Skeletal muscle cell (primary cell): ENCODE data around the gene FEM1B.
A peak's percentile ranks its signal among the peaks of the same experiment; 100 is the strongest.

Experiments
- DNase-seq: peaks from one replicate; pipeline ENCODE4 v3.0.0-alpha.2; 2010; ENCODE audit warnings: low read depth
- H3K4me3 ChIP-seq: 2 replicates; pipeline ENCODE4 v1.5.1; 2011; ENCODE audit warnings: low read depth, mild to moderate bottlenecking, control low read depth, low read length, moderate library complexity

FEM1B gene

DNA sequence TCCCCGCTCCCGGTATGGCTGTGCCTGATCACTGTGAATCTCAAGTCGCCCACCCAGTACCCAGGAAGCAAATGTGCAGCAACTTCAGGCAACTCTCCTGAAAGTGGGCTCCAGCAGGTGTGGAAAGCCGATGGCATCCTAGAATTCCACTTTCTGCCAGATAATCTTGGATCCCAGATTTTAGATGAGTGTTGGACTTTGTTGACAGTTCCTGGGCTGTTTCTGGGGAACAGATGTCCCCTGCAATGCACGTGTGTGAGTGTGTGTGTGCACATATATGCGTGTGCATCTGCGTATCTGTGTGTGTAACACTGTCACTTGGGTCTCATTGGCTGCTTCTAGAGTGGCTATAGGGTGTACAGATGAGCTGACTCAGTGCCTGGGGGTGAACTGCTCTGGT is 59.0 kb downstream of the FEM1B start:
- H3K4me3 ChIP-seq = no peak overlapping the region
- no peak for DNase-seq

- no peak for DNase-seq
- H3K4me3 ChIP-seq = no peak overlapping the region
These were observed 60.3 kb downstream of the FEM1B start for GRCh38 chr15:68337826-68338225.

- no peak overlapping the region for H3K4me3 ChIP-seq
- no peak for DNase-seq
These were observed 61.9 kb downstream of the FEM1B start for GRCh38 chr15:68339481-68339880.

- H3K4me3 ChIP-seq = no peak overlapping the region
- peak; percentile 49 for DNase-seq
These were observed 63.5 kb downstream of the FEM1B start for GRCh38 chr15:68340726-68341671.

DNA sequence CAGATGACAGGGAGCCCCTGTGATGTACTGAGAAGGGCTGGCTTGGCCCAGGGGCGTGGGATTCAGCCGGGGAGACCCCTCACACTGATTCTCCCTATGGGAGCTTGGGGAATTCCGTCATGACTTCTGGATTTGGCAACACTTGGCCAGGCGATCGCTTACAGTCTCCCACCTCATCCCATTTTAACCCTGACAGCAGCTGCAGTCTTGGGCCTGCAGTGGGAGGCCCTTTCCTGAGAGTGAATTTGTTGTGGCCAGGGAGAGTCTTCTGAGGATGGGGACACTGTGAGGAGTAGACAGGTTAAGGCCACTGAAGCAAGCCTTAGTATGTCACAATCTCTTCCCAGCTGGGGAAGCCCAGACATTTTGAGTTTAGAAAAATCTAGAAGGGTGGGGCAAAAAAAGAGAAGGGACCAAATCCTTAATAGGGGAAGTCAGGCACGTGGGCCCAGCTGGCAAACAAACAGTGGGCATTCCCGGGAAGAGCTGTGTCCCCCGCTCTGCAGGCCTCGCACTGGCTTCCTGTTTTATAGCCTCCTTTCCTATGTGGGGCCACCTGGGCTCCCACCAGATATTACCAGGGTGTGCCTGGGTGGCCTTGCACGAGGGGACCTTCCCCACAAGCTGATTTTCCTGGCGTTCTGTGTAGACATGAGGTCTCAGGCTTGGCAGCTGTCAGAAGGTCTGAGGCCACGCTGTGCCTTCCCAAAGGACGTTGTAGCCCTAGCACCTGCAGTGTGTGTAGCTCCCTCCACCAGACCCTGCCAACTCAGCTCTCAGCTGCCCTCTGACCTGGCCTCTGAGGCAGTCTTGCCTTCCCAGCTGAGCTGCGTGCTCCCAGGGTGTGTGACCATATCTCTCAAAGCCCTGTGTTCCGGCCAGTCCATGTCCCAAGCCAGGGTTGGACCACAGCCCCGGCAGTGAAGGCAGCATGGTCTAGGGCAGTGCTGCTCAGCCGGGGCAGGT is 64.5 kb downstream of the FEM1B start:
- no peak overlapping the region for H3K4me3 ChIP-seq
- DNase-seq = peak; percentile 83

GRCh38 chr15:68343579-68344225 is 66.2 kb downstream of the FEM1B start:
- no peak for DNase-seq
- H3K4me3 ChIP-seq = no peak overlapping the region

- no peak overlapping the region for H3K4me3 ChIP-seq
- DNase-seq = no peak
These were observed 67.1 kb downstream of the FEM1B start for GRCh38 chr15:68344600-68344999.
